ENCODE results near the gene EPHA6. TPM values are rescaled to one million over a fixed set of nuclear protein-coding genes. Genes with fewer than 3 reads are reported as not detected.

Gene EPHA6
- total and polyA plus RNA-seq, 2 experiments from 2014 or later: not detected

- Histone ChIP-seq H3K9me3 (ENCODE audit: low read depth) (no peaks in the 10 kb centered on the region), H3K27ac (no peak overlapping the region), H3K79me2 (ENCODE audit: insufficient read depth) (no peaks in the 10 kb centered on the region), H3K9me2 (ENCODE audit: insufficient read depth) (no peaks in the 10 kb centered on the region), H2AFZ (no peak overlapping the region), H3K4me3 (no peak overlapping the region), H3K27me3 (replicated peaks; ENCODE audit: insufficient read depth) (no peaks in the 10 kb centered on the region), H3K36me3 (ENCODE audit: low read depth) (no peaks in the 10 kb centered on the region), H3F3A (ENCODE audit: insufficient read depth) (no peaks in the 10 kb centered on the region), H3K4me1 (ENCODE audit: insufficient read depth) (no peaks in the 10 kb centered on the region), H4K20me1 (ENCODE audit: insufficient read depth) (no peaks in the 10 kb centered on the region), H3K4me2 (ENCODE audit: unreplicated experiment) (no peak overlapping the region), H3K9ac (no peak overlapping the region)
- TF ChIP-seq EZH2phosphoT487 (IDR thresholded peaks at IDR 0.05; ENCODE audit: insufficient read depth, low read depth) (no peak), EZH2 (IDR thresholded peaks at IDR 0.05; ENCODE audit: insufficient read depth, poor library complexity, severe bottlenecking) (no peak)
- in situ Hi-C loops (cut with MboI): loop anchor here (5.0 to 25.0 kb wide), 2 partner anchors 229 to 544 kb away; no protein-coding TSS in a partner anchor
- peak; percentile 72 for DNase-seq
These were observed 979.1 kb downstream of the EPHA6 start for GRCh38 chr3:97793420-97794019.

- TF ChIP-seq EZH2 (IDR thresholded peaks at IDR 0.05; ENCODE audit: insufficient read depth, poor library complexity, severe bottlenecking) (no peak), EZH2phosphoT487 (IDR thresholded peaks at IDR 0.05; ENCODE audit: insufficient read depth, low read depth) (no peak)
- in situ Hi-C loops (cut with MboI): loop anchor here (25.0 kb wide), 1 partner anchor 541 kb away; no protein-coding TSS in a partner anchor
- Histone ChIP-seq H3K4me3 (no peak overlapping the region), H3K4me1 (ENCODE audit: insufficient read depth) (no peaks in the 10 kb centered on the region), H3K27ac (no peak overlapping the region), H3K27me3 (replicated peaks; ENCODE audit: insufficient read depth) (no peaks in the 10 kb centered on the region), H3K4me2 (ENCODE audit: unreplicated experiment) (no peak overlapping the region), H2AFZ (no peak overlapping the region), H3K9ac (no peak overlapping the region), H4K20me1 (ENCODE audit: insufficient read depth) (no peaks in the 10 kb centered on the region), H3F3A (ENCODE audit: insufficient read depth) (no peaks in the 10 kb centered on the region), H3K9me3 (ENCODE audit: low read depth) (no peaks in the 10 kb centered on the region), H3K79me2 (ENCODE audit: insufficient read depth) (no peaks in the 10 kb centered on the region), H3K36me3 (ENCODE audit: low read depth) (no peaks in the 10 kb centered on the region), H3K9me2 (ENCODE audit: insufficient read depth) (no peaks in the 10 kb centered on the region)
- no peak for DNase-seq
- 96% methylated on average over 4 of the region's 4 CpGs for WGBS, 2 experiments (ENCODE audit: low coverage in 1 of 2, low lambda C conversion rate in 2 of 2, missing lambda C conversion rate in 2 of 2)
These were observed 981.6 kb downstream of the EPHA6 start for GRCh38 chr3:97795951-97796350.

All from GM23248 (cell line).